Activated naive CD4-positive, alpha-beta T cell treated with anti-CD3 and anti-CD28 coated beads, Interleukin-2, amount 50 U/mL, for 24 hours (primary cell): ENCODE measurements around the gene ISOC2.
A peak's percentile ranks its signal among the peaks of the same experiment; 100 is the strongest.

Experiments used
- H3K27ac Mint-ChIP-seq: one replicate; pipeline ENCODE4 v1.8.0; 2021; ENCODE audit warnings: mild to moderate bottlenecking, mixed read lengths
- H3K27me3 Mint-ChIP-seq: one replicate; pipeline ENCODE4 v1.8.0; 2021; ENCODE audit warnings: mixed read lengths
- H3K36me3 Mint-ChIP-seq: one replicate; pipeline ENCODE4 v1.8.0; 2021; ENCODE audit warnings: mixed read lengths
- H3K4me1 Mint-ChIP-seq: one replicate; pipeline ENCODE4 v1.8.0; 2021; ENCODE audit warnings: mixed read lengths
- H3K4me3 Mint-ChIP-seq: one replicate; pipeline ENCODE4 v1.8.0; 2021; ENCODE audit warnings: mild to moderate bottlenecking, mixed read lengths
- H3K9me3 Mint-ChIP-seq: one replicate; pipeline ENCODE4 v1.8.0; 2021; ENCODE audit warnings: mixed read lengths

Gene ISOC2

DNA sequence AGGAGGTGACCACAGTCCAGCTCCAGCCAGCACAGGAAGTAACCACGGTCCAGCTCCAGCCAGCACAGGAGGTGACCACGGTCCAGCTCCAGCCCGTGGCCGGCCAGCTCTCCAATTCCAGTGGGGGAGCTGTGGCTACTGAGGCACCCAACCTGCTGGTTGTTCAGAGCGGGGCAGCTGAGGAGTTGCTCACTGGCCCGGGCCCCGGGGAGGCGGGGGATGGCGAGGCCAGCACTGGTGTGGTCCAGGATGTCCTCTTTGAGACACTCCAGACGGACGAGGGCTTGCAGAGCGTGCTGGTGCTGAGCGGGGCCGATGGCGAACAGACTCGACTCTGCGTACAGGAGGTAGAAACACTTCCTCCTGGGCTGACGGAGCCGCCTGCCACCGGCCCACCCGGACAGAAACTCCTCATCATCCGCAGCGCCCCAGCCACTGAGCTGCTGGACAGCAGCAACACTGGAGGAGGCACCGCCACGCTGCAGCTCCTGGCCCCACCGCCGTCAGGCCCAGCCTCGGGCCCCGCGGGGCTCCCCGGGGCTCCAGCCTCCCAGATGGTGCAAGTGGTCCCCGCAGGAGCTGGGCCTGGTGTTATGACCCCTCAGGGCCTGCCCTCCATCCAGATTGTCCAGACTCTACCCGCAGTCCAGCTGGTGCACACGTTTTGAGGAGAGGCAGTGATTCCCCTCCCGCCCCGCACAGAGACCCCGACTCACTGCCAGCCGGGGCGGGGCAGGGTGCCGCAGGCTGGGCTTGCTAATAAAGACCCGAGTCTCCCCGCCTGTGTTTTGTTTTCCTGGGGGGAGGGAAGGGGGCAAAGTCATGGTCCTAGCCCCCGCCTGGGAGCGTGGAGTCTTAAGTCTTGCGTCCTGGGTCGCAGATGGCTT is 22.5 kb upstream of the ISOC2 start:
- H3K4me1 Mint-ChIP-seq, result peaks cover 17% of the 10 kb centered on the region
- no peaks in the 10 kb centered on the region for H3K27me3 Mint-ChIP-seq
- peaks cover 5% of the 10 kb centered on the region for H3K36me3 Mint-ChIP-seq
- no peak overlapping the region for H3K27ac Mint-ChIP-seq
- H3K9me3 Mint-ChIP-seq, result no peaks in the 10 kb centered on the region
- H3K4me3 Mint-ChIP-seq, result peak overlapping the region; percentile 60

DNA sequence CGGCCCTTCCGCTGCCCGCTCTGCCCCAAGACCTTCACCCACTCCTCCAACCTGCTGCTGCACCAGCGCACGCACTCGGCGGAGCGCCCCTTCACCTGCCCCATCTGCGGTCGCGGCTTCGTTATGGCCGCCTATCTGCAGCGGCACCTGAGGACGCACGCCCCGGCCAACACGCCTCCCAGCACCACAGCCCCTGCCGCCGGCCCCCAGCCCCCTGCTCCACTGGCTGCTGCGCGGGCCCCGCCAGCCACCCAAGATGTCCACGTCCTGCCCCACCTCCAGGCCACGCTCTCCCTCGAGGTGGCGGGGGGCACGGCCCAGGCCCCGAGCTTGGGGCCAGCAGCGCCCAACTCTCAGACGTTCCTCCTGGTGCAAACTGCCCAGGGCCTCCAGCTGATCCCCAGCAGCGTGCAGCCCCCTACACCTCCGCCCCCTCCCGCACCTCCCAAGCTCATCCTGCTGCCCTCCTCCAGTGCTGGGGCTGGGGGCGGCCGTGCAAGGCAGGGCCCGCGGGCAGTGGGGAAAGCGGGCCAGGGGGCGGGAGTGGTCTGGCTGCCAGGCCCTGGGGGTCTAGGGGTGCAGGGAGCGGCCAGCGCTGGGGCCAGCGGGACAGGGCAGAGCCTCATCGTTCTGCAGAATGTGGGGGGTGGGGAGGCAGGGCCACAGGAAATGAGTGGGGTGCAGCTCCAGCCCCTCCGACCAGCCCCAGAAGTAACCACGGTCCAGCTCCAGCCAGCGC is 21.7 kb upstream of the ISOC2 start:
- H3K27ac Mint-ChIP-seq, result no peak overlapping the region
- no peaks in the 10 kb centered on the region for H3K9me3 Mint-ChIP-seq
- H3K4me1 Mint-ChIP-seq, result peaks cover 23% of the 10 kb centered on the region
- peak overlapping the region; percentile 15 for H3K4me3 Mint-ChIP-seq
- no peaks in the 10 kb centered on the region for H3K27me3 Mint-ChIP-seq
- H3K36me3 Mint-ChIP-seq, result peaks cover 5% of the 10 kb centered on the region

DNA sequence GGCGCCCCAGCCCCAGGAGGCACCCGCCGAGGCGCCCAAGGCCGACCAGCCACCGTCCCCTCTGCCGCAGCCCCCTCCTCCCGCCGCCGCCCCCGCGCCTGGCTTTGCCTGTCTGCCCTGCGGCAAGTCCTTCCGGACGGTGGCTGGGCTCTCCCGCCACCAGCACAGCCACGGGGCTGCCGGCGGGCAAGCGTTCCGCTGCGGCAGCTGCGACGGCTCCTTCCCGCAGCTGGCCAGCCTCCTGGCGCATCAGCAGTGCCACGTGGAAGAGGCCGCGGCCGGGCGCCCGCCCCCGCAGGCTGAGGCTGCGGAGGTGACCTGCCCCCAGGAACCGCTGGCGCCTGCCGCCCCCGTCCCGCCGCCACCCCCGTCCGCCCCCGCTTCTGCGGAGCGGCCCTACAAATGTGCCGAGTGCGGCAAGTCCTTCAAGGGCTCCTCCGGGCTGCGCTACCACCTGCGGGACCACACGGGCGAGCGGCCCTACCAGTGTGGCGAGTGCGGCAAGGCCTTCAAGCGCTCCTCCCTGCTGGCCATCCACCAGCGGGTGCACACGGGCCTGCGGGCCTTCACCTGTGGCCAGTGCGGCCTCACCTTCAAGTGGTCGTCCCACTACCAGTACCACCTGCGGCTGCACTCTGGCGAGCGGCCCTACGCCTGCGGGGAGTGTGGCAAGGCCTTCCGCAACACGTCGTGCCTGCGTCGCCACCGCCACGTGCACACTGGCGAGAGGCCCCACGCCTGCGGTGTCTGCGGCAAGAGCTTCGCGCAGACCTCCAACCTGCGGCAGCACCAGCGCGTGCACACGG is 20.9 kb upstream of the ISOC2 start:
- Mint-ChIP-seq H3K36me3 (peaks cover 5% of the 10 kb centered on the region), H3K27me3 (no peaks in the 10 kb centered on the region), H3K9me3 (no peaks in the 10 kb centered on the region), H3K4me1 (peaks cover 27% of the 10 kb centered on the region), H3K4me3 (no peak overlapping the region), H3K27ac (no peak overlapping the region)

DNA sequence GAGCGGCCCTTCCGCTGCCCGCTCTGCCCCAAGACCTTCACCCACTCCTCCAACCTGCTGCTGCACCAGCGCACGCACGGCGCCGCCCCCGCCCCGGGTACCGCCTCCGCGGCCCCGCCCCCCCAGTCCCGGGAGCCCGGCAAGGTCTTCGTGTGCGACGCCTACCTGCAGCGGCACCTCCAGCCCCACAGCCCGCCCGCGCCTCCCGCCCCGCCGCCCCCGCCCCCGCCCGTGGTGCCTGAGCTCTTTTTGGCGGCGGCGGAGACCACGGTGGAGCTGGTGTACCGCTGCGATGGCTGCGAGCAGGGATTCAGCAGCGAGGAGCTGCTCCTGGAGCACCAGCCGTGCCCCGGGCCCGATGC is 20.3 kb upstream of the ISOC2 start:
- H3K27ac Mint-ChIP-seq, result no peak overlapping the region
- H3K4me1 Mint-ChIP-seq, result peaks cover 28% of the 10 kb centered on the region
- H3K9me3 Mint-ChIP-seq, result no peaks in the 10 kb centered on the region
- no peaks in the 10 kb centered on the region for H3K27me3 Mint-ChIP-seq
- H3K4me3 Mint-ChIP-seq, result no peak overlapping the region
- H3K36me3 Mint-ChIP-seq, result peaks cover 5% of the 10 kb centered on the region

DNA sequence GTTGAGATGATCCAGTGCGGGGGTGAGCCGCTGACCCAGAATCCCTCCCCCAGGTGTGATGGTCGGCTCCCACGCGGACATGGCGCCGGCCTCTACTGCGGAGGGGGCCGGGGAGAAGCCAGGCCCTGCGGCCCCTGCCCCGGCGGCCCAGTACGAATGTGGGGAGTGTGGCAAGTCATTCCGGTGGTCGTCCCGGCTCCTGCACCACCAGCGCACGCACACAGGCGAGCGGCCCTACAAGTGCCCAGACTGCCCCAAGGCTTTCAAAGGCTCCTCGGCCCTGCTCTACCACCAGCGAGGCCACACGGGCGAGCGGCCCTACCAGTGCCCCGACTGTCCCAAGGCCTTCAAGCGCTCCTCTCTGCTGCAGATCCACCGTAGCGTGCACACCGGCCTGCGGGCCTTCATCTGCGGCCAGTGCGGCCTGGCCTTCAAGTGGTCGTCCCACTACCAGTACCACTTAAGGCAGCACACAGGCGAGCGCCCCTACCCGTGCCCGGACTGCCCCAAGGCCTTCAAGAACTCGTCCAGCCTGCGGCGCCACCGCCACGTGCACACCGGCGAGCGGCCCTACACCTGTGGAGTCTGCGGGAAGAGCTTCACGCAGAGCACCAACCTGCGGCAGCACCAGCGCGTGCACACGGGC is 19.8 kb upstream of the ISOC2 start:
- Mint-ChIP-seq H3K36me3 (peaks cover 5% of the 10 kb centered on the region), H3K9me3 (no peaks in the 10 kb centered on the region), H3K27me3 (no peaks in the 10 kb centered on the region), H3K27ac (no peak overlapping the region), H3K4me1 (peaks cover 28% of the 10 kb centered on the region), H3K4me3 (no peak overlapping the region)

DNA sequence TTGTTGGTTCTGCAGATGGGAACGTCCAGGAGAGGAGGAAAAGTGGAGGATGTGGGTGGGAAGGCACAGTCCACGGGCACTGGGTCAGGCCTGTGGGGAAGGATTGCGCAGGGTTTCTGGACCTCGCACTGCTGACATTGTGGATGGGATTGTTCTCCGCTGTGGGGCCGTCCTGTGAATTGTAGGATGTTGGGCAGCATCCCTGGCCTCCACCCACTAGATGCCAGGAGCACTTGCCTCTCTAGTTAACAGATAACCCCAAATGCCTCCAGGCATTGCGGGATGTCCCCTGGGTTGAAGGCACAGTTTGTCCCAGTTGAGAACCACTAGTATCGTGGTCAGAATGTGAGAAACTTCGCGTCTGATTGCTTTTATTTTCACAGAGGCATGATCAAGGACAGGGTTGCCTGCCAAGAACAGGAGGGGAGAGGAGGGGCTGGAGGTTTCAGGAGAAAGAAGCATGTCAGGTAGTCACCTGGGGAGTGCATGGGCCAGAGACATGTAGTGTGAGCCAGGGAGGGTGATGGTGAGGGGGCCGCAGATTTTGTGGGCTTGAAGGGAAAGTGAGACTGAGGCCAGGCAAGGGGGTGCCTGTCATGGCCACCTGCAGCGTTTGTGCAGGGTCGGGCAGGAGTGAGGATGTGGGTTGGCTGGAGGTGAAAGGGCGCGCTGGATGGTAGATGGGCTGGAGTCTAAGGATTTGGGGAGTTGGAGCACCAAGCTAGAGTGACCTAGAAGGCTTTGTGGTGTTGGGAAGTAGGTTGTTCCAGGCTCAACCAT is 18.2 kb upstream of the ISOC2 start:
- H3K4me3 Mint-ChIP-seq, result no peak overlapping the region
- H3K9me3 Mint-ChIP-seq, result no peaks in the 10 kb centered on the region
- peaks cover 5% of the 10 kb centered on the region for H3K36me3 Mint-ChIP-seq
- no peaks in the 10 kb centered on the region for H3K27me3 Mint-ChIP-seq
- H3K27ac Mint-ChIP-seq, result no peak overlapping the region
- H3K4me1 Mint-ChIP-seq, result peaks cover 28% of the 10 kb centered on the region

DNA sequence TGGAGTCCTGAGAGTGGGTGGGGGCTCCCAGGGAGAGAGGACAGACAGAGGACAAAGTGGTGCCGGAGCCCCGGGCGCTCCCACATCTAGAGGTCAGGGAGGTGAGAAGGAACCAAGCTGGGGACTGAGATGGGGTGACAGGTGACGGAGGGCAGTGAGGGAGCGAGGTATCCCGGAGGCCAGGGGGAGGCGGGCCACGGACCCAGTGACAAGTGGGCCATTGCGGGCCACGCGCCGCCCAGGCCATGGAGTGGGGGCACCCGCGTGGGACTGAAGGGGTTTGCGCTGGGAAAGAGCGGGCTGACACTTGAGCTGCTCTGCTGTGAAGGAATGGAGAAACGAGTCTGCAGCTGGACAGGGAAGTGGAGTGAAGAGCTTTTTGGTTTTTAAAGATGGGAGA is 17.6 kb upstream of the ISOC2 start:
- Mint-ChIP-seq H3K9me3 (no peaks in the 10 kb centered on the region), H3K27me3 (no peaks in the 10 kb centered on the region), H3K36me3 (peaks cover 5% of the 10 kb centered on the region), H3K27ac (no peak overlapping the region), H3K4me3 (peak overlapping the region; percentile 90), H3K4me1 (peaks cover 28% of the 10 kb centered on the region)

DNA sequence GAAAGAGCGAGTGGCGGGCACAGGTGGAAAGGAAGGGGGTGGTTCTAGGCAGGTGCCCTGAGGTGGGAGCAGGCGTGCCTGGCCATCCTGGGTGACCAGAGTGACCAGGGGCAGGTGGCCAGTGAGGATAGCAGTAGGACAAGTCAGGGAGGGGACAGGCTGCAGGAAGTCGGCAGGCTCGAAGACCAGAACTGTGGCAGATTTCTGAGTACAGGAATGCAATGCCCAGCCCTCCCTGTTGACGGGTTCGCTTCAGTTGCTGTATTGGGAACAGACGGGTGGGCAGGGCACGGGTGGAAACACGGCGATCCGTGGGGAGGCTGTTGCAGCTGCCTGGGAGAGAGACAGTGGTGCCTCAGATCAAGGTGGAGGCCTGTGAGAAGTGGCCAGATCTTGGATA is 16.9 kb upstream of the ISOC2 start:
- peak overlapping the region; percentile 90 for H3K4me3 Mint-ChIP-seq
- no peaks in the 10 kb centered on the region for H3K9me3 Mint-ChIP-seq
- H3K4me1 Mint-ChIP-seq, result peaks cover 28% of the 10 kb centered on the region
- no peaks in the 10 kb centered on the region for H3K27me3 Mint-ChIP-seq
- H3K36me3 Mint-ChIP-seq, result peaks cover 5% of the 10 kb centered on the region
- peak overlapping the region; percentile 82 for H3K27ac Mint-ChIP-seq

DNA sequence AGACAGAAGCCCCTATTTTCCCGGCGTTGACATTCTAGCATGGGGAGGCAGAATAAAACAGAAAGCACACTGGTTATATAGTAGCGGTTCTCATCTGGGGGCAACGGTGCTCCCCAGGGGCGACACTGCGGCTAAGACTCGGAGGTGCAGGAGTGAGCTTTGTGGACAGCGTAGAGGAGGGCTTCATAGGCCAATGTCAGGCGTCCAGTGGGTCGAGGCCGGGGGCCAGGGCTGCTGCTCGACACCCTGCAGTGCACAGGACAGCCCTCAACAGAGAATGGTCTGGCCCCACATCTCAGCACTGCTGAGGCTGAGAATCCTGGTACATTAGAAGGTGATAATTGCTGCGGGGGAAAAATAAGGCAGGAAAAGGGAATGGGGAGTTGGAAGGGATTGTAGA is 16.5 kb upstream of the ISOC2 start:
- H3K4me3 Mint-ChIP-seq, result peak overlapping the region; percentile 90
- H3K36me3 Mint-ChIP-seq, result peaks cover 5% of the 10 kb centered on the region
- H3K4me1 Mint-ChIP-seq, result peaks cover 28% of the 10 kb centered on the region
- peak overlapping the region; percentile 82 for H3K27ac Mint-ChIP-seq
- H3K9me3 Mint-ChIP-seq, result no peaks in the 10 kb centered on the region
- H3K27me3 Mint-ChIP-seq, result no peaks in the 10 kb centered on the region

DNA sequence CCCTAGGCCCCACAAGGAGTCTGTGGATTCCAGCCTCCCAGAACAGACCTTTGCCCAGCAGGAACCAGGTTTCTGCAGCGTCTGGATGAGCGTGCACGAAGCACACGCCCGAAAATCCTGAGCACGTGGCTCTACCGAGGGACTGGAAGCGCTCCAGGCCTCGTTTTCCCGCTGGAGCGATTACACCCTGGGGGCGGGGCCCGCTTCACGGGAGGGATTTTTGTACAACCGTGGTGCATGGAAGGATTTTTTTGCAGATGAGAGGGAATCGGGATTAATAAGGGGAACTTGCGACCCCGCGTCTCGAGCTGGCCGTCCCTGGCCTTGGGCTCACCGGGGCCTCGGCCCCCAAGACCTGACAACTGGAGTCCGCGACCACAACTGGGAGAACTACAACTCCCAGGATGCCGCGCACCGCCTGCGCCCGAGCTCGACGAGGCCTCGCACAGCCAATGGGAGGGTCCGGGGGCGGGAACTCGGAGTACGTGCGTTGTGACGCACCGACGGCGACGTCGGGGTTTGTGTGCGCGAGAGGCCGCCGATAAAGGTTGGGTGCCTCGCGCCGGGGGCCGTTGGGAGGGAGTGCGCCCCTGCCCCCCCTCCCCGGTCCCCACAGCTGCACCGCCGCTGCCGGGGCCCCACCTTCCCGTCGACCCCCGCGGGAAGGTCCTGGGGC is 14.8 kb upstream of the ISOC2 start, which contains the start of gene ZNF628:
TSS of gene ZNF628 (plus strand) at position 518 of the 676 bp plus-strand sequence. CDS start 3,294 bp downstream, outside the sequence.
- Mint-ChIP-seq H3K4me3 (peak within 1 kb of the TSS; percentile 90), H3K36me3 (peaks cover 5% of the 10 kb centered on the region), H3K4me1 (peaks cover 28% of the 10 kb centered on the region), H3K27me3 (no peaks in the 10 kb centered on the region), H3K27ac (peak within 1 kb of the TSS; percentile 89), H3K9me3 (no peaks in the 10 kb centered on the region)

DNA sequence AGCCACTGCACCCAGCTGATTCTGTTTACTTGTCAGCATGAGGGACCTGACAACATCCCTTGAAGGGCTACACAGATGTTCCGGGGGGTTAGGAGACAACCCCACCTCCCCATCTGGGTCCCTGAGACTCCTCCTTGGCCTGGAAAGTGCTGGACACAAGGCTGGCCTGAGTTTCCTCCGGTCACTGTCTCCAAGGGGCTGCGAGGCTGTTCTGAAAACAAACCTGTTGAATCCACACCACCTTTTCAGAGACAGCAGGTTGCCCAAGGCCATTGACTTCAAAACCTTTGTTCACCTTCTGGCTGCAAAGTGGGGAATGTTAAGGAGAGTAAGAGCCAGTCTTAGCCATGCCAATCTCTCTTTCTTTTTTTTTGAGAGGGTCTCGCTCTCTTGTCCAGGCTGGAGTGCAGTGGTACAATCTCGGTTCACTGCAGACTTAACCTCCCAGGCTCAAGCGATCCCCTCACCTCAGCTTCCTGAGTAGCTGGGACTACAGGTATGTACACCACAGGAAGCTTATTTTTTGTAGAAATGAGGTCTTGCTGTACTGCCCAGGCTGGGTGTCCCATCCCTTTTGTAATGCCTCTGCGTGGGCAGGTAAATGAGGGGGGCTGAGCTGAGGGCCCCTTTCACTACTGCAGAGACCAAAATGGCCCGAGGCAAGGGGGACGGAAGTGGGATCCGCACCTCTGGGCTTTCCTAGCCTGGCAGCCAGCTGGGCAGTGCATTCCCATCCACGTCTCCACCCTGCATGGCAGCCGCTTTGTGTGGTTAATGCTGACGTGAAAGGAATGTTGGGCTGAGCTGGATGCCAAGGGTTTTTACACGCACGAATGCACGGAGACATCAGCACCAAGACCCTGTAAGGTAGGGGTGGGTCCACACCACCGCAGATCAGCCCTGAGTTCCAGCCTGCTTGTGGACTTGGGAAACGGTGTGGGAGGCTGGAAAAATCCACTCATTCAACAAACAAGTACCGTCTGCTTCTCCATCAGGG is 13.1 kb upstream of the ISOC2 start:
- Mint-ChIP-seq H3K4me3 (no peak overlapping the region), H3K27me3 (no peaks in the 10 kb centered on the region), H3K27ac (no peak overlapping the region), H3K9me3 (no peaks in the 10 kb centered on the region), H3K36me3 (peaks cover under 1% of the 10 kb centered on the region), H3K4me1 (peaks cover 23% of the 10 kb centered on the region)

DNA sequence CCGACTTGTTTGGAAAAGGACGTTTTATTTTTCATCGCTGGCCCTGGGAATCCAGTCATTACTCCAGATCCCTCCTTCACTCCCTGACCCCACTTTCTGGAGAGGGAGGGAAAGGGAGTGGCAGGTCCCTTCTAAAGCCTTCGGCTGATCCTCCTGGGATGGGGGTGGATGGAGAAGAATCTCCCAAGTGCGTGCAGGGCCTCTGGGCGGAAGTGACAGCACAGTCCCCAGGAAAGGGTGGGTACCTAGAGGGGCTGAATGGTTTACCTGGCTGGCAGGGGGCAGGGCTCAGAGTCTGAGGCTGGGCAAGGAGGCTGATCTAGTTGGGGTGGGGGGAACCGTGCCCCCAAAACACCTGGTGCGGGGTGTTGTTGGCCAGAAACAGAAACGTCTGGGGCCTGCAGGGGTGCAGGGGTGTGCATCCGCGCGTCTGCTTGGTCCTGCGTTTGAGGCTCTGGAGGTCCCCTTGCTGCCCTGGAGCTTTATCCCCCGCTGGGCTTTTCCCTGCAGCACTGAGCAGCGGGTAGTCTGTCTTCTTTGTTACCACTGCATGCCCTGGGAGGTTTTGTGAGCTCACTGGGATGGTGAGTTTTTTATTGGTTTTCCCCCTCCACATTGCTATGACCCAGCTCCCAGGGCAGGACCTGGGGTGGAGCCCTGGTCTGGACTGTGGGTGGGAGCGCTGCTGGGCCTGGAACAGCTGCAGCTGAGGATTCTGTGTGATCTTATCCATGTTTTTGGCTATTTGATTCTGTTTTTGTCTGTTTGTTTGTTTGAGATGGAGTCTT is 12.0 kb upstream of the ISOC2 start:
- no peak overlapping the region for H3K27ac Mint-ChIP-seq
- H3K27me3 Mint-ChIP-seq, result no peaks in the 10 kb centered on the region
- no peaks in the 10 kb centered on the region for H3K9me3 Mint-ChIP-seq
- no peak overlapping the region for H3K4me3 Mint-ChIP-seq
- no peaks in the 10 kb centered on the region for H3K36me3 Mint-ChIP-seq
- H3K4me1 Mint-ChIP-seq, result peaks cover 13% of the 10 kb centered on the region

DNA sequence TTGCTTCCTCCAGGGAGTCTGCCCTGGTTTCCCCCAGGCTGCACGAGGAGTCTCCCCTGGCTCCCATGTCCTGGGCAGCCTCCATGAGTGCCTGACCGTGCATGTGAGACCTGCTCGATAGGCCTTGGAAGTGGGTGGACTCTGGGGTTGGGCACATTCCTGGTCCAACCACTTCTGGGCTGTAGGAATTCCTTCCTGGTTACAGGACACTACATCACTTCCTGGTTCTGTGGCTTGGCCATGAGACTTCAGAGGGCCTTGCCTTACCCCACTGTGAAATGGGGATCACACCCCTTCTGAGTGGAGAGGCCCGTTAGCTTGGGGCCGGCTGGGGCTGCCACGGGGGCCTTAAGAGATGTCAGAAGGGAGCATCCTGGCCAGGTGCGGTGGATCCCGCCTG is 11.0 kb upstream of the ISOC2 start:
- Mint-ChIP-seq H3K36me3 (no peaks in the 10 kb centered on the region), H3K4me3 (no peak overlapping the region), H3K4me1 (peaks cover 8% of the 10 kb centered on the region), H3K9me3 (no peaks in the 10 kb centered on the region), H3K27ac (no peak overlapping the region), H3K27me3 (no peaks in the 10 kb centered on the region)
